HG02943 (cell line): ENCODE measurements around the gene SHLD1.

ENCODE experiments used
- ATAC-seq: cut with Tn5 transposase; IDR thresholded peaks from one replicate; pipeline ENCODE4 v1.9.1; 2021; ENCODE audit warnings: mild to moderate bottlenecking, low read depth, moderate library complexity; ENCODE audit not compliant: unreplicated experiment

Gene SHLD1

DNA sequence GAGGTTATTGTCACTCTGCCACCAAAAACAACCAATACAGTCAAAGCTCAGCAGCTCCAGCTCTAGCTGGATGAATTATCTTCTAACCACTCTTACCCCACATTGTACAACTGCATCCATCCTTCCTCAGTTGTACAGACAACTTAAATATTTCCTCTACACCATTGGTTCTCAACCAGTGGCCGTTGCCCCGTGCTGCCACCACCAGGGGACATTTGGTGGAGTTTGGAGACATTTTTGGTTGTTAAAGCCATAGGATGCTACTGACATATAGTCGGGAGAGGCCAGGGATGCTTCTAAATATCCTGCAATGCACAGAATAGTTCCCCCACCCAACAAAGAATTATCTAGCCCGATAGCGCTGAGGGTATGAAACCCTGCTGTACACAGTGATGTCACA, 59.3 kb downstream of the SHLD1 start:
- no peak for ATAC-seq

DNA sequence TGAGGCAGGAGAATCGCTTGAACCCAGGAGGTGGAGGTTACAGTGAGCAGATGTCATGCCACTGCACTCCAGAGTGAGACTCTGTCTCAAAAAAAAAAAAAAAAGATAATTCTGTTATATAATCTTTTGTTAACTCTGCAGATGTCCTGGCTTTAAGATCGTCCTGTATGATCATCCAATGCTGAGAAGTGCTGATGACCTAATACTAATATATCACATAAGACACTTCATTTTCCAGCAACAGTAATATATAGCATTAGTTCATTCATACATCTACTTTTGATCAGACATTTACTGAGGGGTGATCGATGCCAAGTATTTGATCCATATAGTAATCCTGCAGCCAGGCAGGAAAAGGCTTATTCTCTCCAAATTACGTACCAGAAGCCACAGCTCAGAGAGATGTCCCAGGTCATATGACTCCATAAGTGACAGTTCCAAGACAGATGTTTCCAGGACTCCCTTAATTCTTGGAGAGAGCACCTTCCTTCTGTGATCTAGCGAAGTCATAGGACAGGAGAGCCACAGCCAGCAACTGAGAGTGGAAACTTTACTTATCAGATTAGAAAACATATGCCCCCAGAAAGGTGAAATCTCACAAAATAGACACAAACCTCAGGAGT, 60.7 kb downstream of the SHLD1 start:
- ATAC-seq, result no peak

DNA sequence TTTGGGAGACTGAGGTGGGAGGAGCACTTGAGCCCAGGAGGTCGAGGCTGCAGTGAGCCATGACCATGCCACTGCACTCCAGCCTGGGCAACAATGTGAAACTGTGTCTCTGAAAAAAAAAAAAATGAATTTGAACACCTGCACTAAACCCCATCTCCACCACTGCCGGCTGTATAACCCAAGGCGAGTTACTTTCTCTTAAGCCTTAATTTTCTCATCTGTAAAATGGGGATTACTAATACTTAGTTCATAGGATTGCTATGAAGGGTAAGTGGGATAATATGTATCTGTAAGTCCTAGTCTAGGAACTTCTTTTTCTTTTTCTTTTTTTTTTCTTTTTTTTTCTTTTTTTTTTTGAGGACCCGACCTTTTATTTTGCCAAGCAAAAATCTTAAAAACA, 61.5 kb downstream of the SHLD1 start:
- no peak for ATAC-seq

DNA sequence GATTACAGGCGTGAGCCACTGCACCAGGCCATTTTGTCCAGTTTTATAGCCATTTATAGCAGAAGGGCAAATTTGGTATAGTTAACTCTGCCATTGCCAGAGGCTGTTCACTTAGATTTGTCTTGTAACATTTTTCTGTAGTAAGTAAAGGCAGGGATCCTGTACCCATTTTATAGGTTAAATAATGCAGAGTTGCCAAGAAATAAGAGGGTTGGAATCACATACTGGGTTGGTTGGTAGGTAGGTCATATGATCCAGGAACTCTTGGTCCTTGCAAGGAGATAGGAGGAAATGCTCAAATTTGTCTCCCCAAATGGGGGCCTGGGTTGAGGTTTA, 68.1 kb downstream of the SHLD1 start:
- ATAC-seq, result no peak

DNA sequence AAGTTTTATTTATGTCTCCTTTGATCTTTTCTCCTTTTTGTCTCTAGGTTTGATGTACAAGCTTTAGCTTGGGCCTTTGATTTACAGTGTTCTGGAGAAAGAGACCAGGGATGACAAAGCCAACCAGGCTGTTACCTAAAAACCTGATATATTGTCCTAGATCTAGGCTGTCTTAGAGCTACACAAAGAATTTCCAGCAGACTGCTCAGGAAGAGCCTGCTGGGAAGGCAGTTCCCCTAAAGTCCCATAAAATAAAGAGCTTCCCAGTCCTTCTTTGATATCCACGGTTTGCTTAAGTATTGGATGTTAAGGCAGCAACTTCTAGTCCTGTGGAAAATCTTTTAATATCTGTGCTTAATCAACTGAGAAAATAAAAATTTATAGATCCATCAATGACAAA, 70.5 kb downstream of the SHLD1 start:
- ATAC-seq, result no peak

DNA sequence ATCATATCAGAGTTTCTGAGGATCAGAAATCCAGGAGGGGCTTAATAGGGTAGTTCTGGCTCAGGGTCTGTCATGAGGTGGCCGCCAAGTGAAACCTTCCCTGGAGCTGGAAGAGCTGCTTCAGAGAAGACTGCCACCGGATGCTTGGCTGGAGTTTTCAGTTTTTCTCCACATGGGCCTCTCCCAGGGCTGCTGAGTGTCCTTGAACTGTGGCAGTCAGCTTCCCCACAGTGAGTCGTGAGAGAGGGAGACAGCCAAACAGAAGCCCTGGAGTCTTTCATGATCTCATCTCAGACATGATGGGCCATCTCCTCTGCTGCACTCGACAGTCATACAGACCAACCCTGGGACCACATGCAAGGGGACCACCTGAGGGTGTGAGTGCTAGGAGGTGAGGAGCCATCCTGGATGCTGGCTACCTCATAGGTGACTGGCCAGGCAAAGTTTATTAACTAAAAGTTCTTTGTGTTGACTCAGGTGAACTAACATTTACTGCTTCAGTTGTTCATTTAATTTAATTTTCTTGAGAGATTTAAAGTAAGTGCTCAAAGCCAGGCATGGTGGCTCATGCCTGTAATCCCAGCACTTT, 71.5 kb downstream of the SHLD1 start:
- no peak for ATAC-seq

DNA sequence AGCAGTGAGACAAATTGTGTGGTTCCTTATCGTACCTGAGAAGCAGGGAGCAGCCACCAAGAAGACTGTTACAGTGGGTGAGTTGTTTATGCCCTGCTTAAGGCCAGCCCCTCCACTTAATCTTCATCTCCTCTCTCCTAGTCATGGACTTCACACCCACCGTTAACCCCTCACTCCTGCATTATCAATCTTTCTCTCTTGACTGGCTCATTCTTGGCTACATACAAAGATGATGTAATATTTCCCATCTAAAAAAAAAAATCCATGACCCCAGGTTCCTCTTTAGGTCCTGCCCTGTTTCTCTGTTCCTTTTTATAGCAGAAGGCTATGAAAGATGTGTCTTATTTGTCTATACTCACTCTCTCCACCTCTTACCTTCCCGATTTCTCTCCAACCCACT, 72.4 kb downstream of the SHLD1 start:
- ATAC-seq, result no peak

DNA sequence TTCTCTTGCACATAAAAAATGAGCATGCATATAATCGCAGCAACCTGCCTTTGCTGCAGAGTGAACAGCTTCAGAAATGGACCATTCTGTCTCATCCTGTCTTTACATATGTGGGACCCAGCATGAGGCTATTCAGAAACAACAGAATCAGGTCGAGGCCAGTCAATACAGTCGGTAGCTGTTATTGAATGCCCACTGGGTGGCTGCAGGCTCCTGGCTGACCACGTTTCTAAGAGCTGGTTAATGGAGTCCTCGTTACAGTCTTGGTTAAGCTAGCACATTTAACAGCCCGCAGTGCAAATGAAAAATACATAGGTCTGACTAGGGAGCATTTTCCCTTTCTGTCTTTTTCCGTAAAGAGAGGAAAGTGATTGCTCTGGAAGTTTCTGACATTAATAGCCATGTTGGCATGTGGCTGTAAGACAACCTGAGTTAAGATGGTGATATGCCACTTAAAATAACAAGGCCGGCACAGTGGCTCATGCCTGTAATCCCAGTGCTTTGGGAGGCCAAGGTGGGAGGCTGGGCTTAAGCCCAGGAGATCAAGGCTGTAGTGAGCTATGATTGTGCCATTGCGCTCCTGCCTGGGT, 75.0 kb downstream of the SHLD1 start:
- no peak for ATAC-seq

DNA sequence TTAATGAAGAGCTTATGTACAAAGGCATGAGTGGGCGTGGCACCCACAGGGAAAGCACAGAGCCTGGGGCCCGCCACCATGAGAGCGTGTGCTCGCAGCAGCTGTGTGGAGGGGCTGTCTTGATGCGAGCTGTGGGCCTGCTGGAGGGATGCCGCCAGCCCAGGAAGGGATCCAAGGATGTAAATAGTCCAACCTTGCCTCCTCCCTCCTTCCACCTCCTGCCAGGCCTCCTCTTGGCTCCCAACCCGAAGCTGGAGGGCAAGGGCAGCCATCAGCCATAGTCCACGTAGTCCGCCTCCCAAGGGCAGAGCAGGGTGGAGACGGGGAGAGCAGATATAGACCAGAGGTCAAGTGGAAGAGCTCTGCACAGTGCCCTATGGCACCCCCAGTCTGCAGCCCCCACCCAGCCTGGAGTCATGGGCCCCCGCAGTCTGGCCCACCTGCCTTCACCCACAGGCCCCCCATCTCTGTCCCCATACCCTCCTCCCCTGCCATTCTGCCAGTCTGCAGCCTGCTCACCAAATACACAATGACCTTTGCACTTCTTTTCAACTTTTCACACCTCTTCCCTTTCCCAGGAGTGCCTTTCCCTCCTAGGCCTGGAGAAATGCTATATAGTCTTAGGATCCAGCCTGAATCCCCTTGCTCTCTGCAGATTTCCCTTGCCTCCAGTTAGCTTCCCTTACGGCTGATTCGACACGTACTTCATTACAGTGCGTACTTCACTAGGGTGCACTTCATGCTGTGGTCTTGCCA, 77.1 kb downstream of the SHLD1 start:
- ATAC-seq, result no peak

DNA sequence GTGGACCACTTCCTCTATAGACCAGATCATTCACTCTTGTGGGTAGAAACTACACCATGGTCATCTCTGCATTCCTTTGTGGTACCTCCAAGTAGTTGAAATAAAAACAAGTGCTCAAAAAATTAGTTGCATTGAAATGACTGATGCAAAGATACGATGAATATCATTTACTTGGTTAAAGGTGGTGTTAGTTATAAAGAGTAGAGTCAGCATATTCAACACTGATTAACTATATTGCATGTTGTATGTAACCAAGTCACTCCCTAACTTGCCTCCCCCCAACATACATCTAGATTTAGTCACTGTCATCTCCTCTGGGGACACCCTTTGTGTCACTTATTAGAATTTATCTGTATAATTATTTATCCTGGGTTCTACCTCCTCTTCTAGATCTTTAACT, 77.7 kb downstream of the SHLD1 start:
- no peak for ATAC-seq

DNA sequence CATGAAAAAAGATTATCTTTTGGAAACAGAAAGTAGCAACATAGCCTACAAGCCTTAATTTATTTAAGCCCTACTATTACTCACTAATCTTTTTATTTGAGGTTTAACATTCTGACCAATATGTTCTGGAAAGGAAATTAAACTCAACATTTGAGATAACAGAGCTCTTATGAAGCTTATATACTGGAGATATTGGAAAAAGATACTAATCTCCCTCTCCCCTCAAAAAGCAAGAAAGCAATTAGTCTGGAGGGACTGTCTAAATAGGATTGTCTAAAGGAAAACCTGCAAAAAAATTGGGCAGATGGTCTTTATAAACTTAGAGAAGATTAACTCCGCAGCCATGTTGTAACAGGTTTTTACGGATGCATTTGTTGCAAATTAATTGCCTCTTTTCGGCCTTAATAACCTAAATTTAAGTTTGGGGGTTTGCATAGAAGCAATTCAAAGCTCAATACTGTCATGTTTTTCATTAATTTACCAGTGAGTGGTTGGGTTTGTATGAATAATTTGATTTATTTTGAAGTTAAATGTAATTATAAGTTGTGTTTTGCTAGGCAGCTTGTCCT, 79.1 kb downstream of the SHLD1 start:
- ATAC-seq, result no peak

DNA sequence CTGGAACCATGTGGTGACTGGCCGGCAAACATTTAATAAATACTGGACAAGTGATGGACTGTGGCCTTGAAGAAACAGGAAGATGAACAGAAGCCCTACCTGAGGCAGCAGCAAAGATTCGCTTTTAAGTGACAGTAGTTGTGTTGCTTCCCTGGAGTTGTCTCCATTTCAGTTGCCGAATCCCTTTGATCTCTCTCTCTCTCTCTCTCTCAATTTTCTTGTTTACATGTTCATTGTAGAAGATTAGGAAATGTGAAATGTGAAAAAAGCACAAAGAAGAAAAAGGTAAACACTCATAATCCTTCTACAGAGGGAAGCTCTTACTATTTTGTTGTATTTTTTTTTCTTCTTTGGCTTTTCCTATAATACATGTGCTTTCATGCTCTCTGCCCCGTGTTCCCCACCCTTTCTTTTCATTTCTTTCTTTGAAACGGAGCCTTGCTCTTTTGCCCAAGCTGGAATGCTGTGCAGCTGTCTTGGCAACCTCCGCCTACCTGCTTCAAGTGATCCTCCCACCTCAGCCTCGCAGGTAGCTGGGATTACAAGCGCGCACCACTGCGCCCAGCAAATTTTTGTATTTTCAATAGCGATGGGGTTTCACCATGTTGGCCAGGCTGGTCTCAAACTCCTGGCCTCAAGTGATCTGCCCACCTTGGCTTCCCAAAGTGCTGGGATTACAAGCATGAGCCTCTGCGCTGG, 81.5 kb downstream of the SHLD1 start:
- no peak for ATAC-seq

DNA sequence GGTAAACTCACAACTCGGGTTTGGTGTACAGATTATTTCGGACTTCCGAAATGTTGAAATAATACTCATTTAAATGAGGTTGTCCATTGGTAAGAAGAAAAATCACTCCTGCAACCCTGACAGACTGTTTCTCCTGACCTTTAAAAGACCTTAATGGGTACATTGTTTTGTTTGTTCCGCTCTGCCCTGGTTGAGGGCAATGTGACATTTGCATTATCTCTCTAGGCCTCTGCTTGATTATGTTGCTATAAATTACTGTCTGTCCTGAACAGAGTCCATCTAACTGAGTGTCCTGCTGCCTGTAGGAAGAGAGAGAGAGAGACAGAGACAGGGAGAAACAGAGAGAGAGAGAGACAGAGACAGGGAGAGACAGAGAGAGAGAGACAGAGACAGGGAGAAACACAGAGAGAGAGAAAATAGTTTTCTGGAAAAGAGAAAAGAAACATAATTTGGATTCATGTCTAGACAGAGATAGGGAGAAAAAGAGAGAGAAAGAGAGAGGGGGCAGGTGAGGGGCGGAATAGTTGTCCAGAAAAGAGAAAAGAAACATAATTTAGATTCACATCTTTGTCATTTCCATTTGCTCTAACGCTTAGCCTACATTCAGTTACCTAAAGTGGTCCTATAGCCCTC, 83.2 kb downstream of the SHLD1 start:
- ATAC-seq, result no peak

DNA sequence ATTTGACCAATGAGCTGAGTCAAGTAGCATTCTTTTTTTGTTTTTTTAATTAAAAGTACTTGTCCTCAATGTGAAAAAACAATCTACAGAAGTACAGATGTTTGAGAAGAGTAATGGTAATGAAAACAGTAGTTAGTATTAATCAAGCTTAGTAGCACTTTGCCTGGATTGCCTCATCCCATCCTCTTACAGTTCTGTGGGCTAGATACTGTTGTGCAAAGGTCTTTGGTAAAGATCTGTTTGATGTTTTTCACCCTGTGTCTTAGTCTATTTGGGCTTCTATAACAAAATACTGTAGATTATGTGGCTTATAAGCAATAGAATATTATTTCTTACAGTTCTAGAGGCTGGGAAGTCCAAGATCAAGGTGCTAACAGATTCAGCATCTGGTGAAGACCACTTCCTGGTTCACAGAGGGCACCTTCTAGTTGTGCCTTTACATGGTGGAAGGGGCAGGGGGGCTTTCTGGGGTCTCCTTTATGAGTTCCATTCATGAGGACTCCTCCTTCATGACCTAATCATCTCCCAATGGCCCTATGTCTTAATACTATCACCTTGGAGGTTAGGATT, 84.3 kb downstream of the SHLD1 start:
- no peak for ATAC-seq

DNA sequence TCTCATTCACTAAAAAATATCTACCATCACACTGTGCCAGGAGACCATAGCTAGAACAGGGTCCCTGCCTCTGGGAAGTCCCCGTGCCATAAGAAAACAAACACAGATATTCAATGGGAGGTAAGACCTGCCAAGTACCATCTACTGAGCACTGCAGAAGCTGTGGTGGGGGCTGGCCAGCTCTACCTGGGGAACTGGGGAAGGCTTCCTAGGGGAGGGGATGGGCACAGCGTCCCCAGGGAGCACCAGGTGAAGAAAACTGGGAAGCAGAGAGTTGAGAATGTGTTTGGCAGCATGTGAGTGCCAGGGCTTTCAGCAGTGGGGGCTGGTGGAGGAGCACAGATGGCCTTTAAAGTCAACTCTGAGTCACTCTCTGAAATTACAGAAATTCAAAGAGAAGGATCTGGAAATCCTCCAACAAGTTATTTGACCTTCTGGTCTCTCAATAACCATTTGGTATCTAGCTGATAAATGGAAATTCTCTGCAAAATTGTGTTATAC, 85.2 kb downstream of the SHLD1 start:
- ATAC-seq, result no peak

DNA sequence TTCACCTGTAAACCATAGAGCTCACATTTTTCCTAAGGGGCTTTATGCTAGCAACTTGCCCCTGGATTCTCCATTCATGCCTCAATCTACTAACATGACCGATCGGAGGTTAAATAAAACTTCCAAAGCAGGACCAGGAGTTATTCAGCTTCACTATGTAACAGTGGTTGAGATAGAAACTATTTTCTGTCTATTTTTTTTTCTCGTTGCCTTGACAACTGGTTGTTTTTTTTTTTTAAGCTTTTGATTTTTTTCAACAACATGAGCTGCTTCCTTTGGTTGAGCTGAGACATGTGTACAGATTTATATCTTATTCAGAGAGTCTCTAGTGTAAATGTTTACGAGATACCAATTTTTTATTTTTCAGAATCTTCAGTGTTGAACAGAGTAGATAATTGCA, 85.7 kb downstream of the SHLD1 start:
- ATAC-seq, result no peak

DNA sequence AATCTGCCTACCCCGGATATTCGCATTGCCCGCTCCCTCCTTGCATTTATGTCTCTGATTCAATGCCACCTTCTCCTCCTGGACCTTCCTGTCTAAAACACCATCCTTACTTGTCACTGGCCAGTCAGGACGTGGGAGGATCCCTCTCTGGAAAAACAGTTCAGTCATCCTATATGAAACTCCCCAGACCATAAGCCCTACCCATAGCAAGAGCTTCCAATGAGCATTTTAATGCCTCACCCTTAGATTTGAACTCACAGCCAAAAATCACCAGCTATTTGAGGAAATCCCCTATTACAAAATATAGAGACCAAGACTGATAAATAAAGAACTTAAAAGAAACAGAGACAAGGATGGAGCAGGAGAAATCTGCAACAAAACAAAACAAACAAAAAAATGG, 86.4 kb downstream of the SHLD1 start:
- no peak for ATAC-seq

DNA sequence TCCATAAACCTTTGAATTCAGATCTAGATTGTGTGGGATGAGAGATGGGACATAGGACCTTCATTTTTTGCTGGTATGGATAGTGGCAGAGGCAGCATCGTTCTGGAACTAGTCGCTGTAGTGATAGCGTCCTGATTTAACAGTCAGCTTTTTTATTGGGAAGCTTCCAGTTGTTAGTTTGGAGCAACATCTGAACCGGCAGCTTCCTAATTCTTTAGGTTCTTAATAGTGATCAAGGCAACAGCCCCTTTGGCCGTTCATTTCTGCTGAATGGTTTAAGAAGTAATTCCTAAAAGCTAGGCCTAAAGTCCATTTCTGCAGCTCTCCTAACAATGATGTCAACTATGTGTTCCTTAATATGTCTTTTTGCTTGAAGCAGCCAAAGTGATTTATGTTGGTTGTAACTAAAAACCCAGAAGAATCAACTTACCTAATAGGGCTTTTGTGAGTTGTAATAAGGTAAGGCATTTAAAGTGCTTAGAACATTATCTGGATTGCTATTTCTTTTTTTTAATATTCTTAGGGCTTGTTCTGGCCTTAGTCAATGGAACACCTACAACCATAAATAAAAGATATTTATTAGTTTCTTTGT, 90.3 kb downstream of the SHLD1 start:
- ATAC-seq, result no peak

DNA sequence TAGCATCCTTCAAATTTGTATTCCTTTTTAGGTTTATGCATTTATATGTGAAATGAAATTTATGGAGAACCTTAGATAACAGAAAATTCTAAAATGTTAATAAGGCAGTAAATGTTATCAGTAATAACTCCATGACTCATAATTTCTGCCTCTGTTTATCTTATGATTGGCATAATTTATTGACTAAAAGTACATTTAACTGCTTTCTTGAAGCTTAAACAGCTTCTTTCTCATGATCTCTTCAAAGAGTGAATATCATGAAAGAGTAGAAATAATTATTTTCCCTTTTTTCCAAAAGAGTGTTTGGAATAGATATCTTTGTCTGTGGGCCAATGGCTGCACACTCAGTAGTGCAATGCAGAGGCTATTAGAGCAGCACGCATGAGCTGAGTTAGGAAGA, 91.3 kb downstream of the SHLD1 start:
- ATAC-seq, result no peak

DNA sequence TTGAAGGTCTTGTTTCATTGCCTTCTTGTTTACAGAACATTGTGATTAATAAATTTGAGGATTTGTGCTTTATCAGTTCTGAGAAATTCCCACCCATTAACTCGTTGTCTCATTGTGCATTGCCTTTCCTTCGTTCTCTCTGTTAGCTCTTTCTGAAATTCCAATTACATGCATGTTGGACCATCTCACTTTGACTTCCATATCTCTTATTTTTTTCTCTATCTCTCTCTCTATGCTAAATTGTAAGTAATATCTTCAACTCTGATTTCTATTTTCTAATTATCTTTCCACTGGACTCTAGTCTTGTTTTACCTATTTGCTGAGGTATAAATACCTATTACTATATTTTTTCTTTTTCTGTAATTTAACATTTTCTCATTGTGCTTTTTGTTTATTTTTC, 92.3 kb downstream of the SHLD1 start:
- no peak for ATAC-seq
